ENCODE data around the gene ARHGEF11.

Gene ARHGEF11

DNA sequence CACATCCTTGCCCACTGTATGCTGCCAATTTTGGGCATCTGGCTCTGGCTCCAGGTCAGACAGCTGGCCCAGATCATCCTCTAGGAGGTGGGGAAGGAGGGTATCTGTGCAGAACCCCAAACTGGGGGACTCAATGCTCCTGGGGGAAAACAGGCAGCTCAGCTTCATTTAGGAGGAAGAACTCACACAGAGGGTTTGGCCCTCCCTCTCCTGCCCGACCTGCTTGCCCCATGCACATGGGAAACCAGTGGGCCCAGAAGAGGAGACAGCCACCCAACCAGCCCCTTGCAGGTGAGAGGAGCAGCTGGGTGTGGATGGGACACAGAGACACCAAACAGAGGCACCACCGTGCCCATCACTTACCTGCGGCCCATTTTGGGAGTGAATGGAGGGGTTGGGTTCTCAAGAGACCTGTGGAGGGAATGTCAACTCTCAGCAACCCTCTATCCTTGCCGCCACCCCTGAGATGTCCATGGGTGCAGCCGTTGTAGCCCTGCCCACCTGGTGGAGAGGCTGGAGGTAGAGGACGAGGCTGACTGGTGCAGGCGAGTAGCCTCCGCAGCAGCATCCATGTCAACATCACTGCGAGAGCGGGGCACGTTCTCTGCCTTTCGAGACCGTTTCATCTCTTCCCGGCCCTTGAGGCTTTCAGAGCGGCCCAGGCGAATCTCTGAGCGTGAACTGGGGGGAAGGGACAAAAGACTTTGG is 97.6 kb downstream of the ARHGEF11 start:
- no peak for DNase-seq

DNA sequence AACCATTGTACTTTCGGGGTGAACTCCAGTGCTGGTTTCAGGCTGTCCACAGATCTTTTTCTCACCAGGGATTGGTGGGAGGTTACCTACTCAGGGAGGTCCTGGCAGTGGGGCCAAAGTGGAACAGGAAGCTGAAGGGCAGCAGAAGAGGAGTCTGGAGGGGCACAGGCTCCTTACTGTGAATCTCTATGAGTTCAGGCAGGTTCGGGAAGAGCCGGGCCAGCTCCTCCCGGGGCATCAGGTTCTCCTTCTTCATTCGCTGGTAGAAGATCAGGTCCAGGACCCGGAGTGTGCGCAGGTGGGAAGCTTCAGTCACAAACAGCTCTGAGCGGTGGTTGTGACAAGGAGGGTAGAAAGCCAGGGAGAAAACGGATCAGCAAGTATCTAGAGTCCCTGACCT is 98.4 kb downstream of the ARHGEF11 start:
- DNase-seq: no peak

DNA sequence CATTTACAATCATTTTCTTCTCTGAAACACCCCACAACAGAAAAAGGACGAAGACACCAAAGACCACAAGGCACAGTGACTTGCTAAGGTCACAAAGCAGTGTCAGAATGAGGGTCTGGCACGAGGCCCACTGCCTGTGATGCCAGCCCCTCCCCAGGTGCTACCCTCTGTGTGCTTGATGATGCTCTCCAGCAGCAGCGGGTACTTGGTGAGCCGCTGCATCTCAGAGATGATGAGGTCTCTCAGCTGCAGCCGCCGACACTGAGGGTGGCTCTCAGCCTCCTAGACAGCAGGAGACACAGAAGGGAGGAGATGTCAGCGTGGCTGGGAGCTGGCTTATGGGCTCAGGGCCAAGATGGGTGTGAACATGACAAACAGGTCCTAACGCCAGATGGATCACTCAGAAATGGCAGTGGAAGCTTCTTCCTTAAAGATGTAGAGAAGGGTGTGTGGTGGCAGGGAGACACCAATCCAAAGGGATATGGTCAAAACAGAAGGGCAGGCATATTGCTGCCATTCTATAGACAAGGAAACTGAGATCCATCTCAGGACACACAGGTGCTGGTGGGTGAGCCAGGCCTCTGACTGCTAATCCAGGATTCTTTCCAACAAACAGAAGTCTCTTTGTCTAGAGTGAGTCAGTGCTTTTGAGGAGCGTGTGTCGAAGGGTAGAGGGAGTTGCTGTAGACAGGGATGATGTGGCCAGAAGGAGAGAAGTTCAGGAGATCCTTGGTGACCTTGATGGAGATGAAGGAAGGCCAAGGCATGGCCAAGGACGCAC is 99.5 kb downstream of the ARHGEF11 start:
- no peak for DNase-seq

DNA sequence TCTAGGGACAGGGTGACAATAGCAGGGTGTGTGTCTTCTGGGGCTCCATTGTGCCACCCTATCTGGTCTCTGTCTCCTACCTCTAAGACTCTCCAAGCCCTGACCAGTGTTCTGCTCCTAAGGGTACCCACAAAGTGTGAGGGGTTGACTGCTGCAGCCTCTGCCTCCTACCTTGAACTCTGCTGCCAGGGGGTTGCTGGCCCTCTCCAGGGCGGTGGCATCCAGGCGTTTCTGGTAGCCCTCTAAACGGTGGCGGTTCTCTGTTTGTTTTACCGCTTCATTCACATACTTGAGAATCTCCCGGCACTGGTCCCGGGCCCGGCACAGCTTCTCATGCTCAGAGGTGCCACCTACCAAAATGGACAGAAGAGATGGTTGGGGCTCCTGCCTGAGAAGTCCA is 100.7 kb downstream of the ARHGEF11 start:
- no peak for DNase-seq

DNA sequence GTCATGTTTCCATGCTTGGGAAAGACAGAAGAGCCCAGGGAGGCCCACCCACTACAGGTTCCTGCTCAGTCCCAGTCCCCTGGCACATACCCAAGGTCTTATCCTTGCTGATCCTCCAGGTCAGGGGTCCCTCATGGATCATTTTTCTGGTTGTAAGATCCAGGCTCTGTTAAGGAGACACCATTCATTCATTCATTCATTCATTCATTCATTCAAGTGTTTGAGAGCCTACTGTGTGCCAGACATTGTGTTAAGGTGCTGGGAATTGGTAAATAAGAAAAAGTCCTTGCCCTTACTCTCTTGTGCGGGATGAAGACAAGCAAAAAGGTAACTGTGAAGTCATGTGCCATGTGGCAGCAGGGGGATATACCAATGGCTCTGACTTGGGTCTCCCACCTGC is 101.3 kb downstream of the ARHGEF11 start:
- DNase-seq: no peak

DNA sequence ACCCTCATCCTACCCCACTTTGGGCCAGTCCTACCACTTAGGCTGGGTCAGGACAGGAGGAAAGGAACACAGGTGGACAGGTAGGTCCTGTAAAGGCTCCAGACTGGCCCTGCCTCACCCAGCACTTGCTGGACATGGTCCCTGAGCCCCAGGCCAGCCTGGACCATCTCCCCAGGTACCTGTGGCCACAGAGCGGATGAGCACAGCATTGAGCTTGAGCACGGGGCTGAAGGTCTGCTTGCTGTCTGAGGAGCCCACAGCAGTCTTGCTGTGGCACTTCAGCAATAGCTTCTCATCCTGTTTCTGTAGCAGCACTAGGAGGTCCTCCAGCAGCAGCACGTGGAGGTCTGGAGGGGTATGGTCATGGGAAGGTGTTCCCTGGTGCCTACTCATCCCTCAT is 101.8 kb downstream of the ARHGEF11 start:
- no peak for DNase-seq

DNA sequence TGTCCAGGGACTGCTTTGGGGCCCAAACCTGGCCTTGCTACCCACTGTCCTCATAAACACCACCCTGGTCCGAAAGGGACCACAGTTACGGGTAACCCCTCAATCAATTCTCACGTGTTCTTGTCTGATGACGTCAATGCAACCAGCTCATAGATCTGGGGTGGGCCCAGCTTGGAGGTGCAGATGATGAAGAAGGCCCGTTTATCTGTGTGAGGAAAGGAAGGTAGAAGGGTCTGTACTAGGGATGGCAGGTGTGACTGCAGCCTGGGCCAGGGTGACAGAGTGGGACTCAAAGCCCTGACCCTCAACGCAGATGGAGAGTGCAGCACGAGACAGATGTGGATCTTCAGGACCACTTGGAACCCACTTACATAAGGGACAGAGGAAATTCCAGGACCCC is 103.0 kb downstream of the ARHGEF11 start:
- no peak for DNase-seq

DNA sequence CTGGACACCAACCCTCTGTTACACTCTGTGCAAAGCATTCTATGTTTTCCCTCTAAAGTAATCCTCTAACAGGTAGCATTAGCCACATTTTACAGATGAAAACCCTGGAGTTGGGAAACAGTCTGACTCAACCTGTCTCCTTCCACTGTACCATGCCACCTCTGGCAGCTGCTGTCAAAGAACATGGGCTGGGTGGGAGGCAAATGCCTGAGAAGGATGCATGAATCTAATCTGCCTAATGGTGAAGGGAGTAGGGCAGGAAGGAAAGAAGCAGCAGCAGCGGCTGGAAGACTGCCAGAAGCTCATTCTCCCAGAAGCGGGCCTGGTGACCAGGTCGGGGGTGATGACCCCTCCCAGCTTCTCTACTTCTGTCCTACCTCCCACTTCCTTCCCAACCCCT is 103.4 kb downstream of the ARHGEF11 start:
- no peak for DNase-seq

DNA sequence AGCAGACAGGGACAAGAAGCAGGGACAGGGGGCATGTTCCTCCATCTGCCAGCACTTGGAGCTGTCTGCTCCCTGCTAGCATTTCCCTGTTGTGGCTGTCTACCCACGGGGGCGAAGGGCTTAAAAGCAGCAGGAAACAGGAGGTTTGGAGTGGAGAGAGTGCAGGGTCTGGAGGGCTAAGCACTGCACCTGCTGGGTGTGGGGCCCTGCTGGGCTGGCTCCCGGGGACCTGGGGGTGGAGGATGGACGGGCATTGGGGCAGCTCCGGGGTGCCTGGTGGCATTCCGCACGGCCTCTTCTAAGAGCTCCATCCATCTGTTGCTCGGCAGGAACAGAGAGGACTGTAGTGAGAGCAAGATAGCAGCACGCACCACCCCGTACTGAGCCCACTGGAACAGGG is 103.9 kb downstream of the ARHGEF11 start:
- no peak for DNase-seq

DNA sequence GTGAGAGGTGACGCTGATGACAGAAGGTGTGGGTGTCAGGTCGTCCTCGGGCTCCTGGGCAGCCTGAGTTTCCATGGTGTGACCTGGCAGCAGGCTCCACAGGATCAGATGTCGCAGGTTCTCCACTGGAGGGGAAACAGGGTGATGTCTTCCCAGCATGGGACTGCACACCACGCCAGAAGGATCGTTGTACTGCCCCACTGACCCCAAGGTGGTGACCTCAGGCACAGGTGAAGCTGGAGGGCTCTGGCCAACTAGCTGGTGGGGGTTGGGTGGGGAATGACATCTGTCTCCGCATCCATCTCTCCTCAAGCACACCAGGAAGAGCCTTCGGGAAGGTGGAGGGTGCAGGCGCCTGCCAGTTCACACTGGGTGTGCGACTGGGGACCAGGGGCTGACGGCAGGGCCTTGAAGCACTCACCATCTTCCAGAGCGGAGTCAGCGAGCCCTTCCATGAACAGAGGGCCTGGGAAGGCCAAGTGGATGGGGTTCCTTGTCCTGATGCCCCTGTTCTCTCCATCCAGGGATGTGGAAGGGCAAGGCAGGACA is 105.7 kb downstream of the ARHGEF11 start:
- DNase-seq: no peak

DNA sequence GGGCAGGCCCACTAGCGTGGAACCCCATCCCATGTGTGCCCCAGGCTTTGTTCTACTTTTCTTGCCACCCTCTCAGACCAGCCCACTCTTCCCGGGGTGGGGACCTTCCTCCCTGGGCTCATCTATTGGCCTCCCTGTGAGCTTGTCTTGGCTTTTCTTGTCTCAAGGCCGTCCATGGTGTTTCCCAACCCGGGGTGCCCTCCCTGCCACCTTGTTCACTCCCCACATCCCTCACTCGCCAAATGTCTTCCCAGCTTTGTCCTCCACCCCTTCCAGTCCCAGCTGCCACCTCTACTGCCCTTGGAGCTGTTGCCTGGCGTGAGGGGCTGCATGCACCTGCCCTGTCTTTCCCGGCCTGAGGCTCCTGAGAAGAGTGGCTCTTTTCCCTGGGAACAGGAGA is 106.7 kb downstream of the ARHGEF11 start:
- DNase-seq: no peak

DNA sequence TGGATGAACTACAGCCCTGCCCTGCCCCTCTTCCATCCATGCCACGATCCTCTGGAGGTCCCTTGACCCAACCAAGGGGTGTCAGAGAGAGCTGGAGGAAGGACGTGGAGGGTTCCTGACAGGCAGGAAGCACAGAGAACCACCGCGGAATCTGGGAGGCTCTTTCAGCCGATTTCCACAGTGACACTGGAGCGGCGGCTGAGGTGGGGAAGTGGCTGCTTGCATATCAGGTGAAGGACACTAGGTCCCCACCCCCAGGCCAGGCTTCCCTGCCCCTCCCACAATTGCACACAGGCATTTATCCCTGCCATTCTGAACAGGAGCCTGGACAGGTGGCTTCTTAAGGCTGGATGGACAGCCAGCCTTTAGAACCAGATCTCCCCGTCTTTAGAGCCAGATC is 107.7 kb downstream of the ARHGEF11 start:
- DNase-seq: no peak

DNA sequence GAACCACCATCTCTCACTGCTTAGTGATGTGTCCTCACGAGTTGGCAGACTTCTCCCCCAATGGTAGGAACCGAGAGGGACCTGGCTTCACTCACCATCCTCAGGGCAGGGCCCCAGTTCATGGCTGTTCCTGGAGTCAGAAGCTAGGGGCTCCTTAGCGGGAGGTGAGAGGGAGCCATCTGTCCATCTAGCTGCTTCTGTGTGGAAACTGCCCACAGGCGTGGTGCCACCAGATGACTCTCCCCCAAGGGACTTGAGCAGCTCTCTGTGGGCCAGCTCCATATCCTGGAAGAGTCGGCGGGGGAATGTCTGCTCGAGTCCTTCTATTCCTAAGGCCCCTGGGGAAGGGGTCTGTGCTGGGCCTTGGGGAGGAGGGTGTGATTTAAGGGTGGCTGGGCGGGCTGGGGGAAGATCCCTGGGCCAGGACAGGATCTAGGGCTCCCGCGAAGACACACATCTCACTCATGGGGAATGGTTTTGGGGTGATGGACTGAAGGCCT is 108.8 kb downstream of the ARHGEF11 start:
- DNase-seq: no peak

DNA sequence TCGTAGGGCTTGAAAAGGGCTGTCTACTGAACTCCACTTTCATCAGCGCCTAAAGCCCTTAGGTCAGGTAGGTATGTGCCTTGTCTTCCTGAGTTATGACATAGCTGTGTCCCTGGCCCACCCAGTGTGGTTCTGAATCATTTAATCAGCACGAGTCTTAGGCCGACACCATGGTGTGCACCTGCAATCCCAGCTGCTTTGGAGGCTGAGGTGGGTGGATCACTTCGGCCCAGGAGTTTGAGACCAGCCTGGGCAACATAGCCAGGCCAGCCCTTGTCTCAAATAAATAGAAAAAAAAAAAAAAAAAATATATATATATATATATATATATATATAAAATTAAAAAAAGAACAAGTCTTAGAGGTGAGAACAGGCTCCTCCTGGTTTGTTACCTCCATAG is 109.4 kb downstream of the ARHGEF11 start:
- DNase-seq: no peak

DNA sequence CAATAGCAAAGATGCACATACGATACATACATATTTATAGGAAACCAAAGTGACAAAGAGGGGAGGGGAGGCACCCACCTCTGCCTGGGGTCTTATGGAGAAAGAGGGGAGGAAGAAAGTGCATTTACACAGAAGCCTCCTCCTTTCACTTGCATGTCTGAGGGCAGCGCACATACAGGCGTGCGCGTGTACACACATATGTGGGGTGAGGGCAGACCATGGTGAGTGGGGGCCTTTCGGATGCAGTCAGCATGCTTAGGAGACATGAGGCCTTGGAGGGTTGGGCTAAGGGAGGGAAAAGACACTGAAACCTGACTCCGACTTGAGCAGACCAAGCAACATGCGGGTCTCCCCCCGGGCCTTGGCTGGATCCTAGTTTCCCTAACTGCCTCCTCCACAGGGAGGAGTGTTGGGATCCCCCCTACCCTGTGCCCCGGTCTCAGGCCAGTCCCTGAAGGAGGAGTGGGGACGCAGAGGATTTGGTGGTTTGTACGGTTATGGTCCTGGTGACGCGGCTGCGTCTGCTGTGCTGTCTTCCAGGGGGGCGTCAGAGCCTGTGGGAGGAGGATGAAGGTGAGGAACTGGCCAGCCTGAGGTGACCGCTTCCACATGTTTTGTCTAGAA is 109.9 kb downstream of the ARHGEF11 start:
- no peak for DNase-seq

DNA sequence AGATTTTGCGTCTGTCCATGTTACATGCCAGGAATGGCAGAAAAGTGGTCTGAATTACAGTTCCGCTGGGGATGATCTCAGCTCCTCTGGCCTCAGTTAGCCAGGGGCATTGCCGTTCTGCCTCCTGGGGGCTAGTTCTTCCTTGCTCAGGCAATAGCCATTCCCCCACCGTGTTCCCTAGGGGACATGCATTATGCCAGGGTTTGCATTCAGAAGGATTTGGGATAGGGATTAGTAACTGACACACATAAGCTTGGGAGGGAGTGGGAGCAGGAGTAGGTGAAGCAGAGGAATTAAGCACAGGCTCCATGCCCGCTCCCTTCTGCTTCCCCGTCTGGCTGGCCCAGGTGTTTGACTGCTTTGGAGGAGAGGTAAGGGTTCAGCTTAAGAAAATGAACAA is 112.4 kb downstream of the ARHGEF11 start:
- DNase-seq: no peak

DNA sequence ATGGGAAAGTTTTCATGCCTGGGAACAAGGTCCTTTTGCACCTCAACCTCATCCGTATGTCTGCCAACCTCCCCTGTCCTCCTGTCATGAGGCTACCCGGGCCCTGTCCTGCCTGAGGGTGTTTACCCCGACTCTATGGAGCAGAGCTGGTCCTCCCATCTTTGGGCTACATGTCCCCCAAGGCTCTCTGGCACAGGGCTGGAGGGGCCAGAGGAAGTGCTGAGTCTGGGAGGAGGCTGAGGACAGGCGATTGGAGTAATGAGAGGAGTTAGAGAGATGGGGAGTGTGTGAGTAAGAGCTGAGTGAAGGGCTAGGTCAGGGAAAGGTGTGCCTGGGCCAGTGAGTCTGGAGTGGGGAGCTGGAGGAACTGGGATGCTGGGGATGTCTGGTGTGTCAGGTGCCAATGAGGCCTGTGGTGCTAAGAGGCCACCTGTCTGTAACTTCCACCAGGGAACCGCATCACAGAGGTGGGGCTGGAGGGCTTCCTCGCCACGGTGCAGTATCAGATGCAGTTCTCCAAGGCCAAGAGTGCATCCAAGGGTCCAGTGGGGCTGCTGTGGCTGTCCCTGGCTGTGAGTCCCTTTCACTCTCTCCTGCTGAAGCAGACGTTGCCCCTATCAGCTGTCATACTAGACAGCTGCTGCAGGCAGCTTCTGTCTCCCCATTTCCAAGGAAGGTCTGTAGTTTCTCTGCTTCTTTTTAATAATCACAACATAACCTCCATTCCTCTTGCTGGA is 113.4 kb downstream of the ARHGEF11 start:
- DNase-seq: no peak

DNA sequence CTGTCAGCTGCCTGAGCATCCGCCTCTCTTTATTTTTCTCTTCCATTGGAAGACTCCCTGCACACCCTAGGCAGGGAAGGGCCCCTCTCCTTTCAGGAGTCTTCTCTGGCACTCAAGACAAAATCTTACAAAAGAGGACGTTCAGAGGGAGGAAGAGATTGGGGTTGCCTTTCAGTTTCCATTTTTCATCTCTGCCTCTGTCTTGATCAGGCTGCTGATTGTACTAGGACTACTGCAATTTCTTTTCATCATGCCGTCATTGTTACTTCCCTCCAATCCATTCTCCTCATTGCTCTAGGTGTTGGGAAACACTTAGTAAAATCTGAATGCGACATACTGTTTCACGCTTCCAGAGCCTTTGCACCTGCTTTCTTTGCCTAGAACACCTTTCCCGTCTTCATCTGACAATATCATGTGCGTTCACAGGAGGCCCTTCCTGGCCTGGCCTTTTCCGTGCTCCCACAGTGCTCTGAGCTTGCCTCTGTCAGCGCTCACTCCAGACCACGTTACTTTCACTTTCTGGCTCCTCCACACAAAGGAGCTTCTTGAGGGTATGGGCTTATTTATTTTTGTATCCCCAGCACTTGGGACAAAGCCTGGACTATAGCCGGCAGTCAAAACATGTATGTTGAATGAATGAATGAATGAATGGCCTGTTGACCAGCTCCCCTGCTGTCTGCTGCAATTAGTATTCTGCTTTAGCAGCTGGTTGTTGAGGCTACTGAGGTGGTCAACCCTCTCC is 114.2 kb downstream of the ARHGEF11 start:
- DNase-seq: no peak

DNA sequence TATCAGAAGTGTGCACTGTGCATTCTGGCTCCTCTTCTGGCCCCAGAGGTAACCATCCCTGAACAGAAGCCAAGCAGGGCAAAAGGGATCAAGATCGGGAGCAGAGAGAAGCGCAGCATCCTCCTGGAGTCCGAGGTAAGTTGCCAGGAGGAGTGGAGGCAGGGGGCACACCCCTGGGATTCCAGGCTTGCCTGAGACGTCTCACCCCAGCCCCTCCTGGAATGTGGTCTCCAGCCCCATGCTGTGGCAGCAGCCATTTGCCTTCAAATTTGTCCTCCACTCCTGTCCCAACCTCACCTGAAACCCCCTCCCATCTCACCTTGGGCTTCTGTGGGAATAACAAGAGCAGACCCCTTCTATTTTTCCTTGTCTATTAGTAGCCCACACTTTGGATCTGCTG is 115.1 kb downstream of the ARHGEF11 start:
- DNase-seq: no peak

DNA sequence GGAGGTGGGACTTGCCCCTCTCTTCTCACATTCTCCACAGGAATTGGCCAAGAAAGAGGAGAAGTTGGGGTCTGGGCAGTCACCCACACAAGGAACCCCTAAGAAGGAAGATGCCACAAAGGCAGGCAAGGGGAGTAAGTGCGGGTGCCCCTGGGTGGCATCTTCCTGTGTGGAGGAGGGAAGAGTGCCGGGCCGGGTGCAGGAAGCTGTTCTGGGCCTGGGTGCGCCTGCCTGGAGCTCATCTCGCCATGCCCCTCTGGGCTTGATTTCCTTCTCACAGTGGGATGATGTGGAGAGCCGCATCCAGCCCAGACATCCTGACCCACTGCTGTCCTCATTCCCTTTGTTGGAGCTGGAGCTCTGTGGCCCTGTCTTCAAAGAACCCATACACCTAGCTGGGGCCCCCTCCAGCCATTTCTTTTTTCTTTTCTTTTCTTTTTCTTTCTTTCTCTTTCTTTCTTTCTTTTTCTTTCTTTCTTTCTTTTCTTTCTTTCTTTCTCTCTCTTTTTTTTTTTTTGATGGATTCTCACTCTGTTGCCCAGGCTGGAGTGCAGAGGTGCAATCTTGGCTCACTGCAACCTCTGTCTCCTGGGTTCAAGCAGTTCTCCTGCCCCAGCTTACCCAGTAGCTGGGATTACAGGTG is 115.8 kb downstream of the ARHGEF11 start:
- DNase-seq: no peak

DNA sequence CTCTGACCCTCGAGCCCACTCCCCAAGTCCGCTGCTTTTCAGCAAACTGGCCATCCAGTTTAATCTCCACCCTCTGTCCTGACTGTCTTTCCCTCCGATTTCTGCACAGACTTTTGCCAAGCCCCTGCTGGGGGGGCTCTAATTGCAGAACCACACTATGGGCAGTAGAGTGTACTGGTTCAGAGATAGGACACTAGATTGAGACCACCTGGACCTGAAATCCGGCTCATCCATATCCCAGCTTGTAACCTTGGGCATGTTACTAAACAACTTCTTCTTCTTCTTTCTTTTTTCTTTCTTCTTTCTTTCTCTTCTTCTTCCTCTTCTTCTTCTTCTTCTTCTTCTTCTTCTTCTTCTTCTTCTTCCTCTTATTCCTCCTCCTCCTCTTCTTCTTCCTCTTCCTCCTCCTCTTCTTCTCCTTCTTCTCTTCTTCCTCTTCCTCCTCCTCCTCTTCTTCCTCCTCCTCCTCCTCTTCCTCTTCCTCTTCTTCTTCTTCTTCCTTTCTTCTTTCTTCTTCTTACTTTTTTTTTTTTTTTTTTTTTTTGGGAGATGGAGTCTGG is 117.4 kb downstream of the ARHGEF11 start:
- no peak for DNase-seq
